Liver (tissue), 3 donors: Measurements from ENCODE around the gene ILDR1.

ENCODE experiments used
- ATF3 ChIP-seq: IDR thresholded peaks from 2 replicates; pipeline ENCODE4 v1.6.1; 2016; ENCODE audit warnings: antibody characterized with exemption
- CTCF ChIP-seq: fragments of 150-350 bp; IDR thresholded peaks from 2 replicates; pipeline ENCODE4 v1.5.1; 2017; ENCODE audit warnings: improper control_type of control experiment, low read depth, low read length; ENCODE audit not compliant: missing input control
- HNF4G ChIP-seq: IDR thresholded peaks from 2 replicates; pipeline ENCODE4 v1.6.1; 2016; ENCODE audit warnings: antibody characterized with exemption
- donor health status: healthy.
- donor health status: healthy.

GRCh38 chr3:122066331-122067213 lies 44.5 kb upstream of the ILDR1 start:
- TF ChIP-seq CTCF (no peak), ATF3 (no peak), HNF4G (no peak)
